Natural killer cell (primary cell): Measurements from ENCODE around the gene MAPK8. TPM values are rescaled to one million over a fixed set of nuclear protein-coding genes. Genes with fewer than 3 reads are reported as not detected.

Source experiments
- ATAC-seq, 3 donors: fragments of 150-1000 bp in 2 of 3; fragments of 200-7000 bp in 1 of 3; cut with Tn5 transposase; 1 replicate in 1 of 3; 2 replicates in 2 of 3; pipeline ENCODE4 v1.10.0; 2021; ENCODE audit warnings: mild to moderate bottlenecking in 2 of 3, moderate library complexity in 2 of 3
- DNase-seq, 2 donors: peaks; one replicate each; pipeline versions ENCODE4 v3.0.0 to v3.0.0-alpha.2; 2013 to 2021; ENCODE audit warnings: mixed read lengths in 1 of 2
- H3K27ac ChIP-seq: one replicate; pipeline ENCODE4 v1.5.1; 2013; ENCODE audit warnings: mild to moderate bottlenecking, low read length
- H3K27me3 ChIP-seq: one replicate; pipeline ENCODE4 v1.6.1; 2013; ENCODE audit warnings: low read length; ENCODE audit not compliant: control insufficient read depth, insufficient read depth
- H3K36me3 ChIP-seq: one replicate; pipeline ENCODE4 v1.6.1; 2013; ENCODE audit warnings: low read length; ENCODE audit not compliant: control insufficient read depth, insufficient read depth
- H3K4me1 ChIP-seq: one replicate; pipeline ENCODE4 v1.6.1; 2013; ENCODE audit warnings: low read length; ENCODE audit not compliant: control insufficient read depth, insufficient read depth
- H3K4me3 ChIP-seq: one replicate; pipeline ENCODE4 v1.5.1; 2013; ENCODE audit warnings: low read length
- H3K9me3 ChIP-seq: one replicate; pipeline ENCODE4 v1.6.1; 2013; ENCODE audit warnings: low read length; ENCODE audit not compliant: control insufficient read depth, insufficient read depth
- H3K27ac Mint-ChIP-seq, 2 donors: one replicate each; pipeline ENCODE4 v1.8.0; 2022; ENCODE audit warnings: mild to moderate bottlenecking in 2 of 2, mixed read lengths in 2 of 2, moderate library complexity in 1 of 2
- H3K27me3 Mint-ChIP-seq, 2 donors: one replicate each; pipeline ENCODE4 v1.8.0; 2022; ENCODE audit warnings: low read depth in 2 of 2, mixed read lengths in 2 of 2
- H3K36me3 Mint-ChIP-seq: one replicate; pipeline ENCODE4 v1.8.0; 2022; ENCODE audit warnings: mixed read lengths
- H3K4me1 Mint-ChIP-seq, 2 donors: one replicate each; pipeline ENCODE4 v1.8.0; 2022; ENCODE audit warnings: mixed read lengths in 2 of 2
- H3K4me3 Mint-ChIP-seq: one replicate; pipeline ENCODE4 v1.8.0; 2022; ENCODE audit warnings: mild to moderate bottlenecking, moderate library complexity, mixed read lengths
- H3K9me3 Mint-ChIP-seq, 2 donors: one replicate each; pipeline ENCODE4 v1.8.0; 2022; ENCODE audit warnings: mixed read lengths in 2 of 2
- CTCF ChIP-seq: fragments of 200-600 bp; IDR thresholded peaks from one replicate; pipeline ENCODE4 v1.8.0; 2022; ENCODE audit warnings: antibody characterized with exemption
- WGBS: methylation state at CpG from one replicate; pipeline ENCODE4 v1.1.7; 2013; ENCODE audit warnings: missing lambda C conversion rate; ENCODE audit not compliant: insufficient coverage; 5-methylcytosine and 5-hydroxymethylcytosine counted together
- intact Hi-C: fragments of 100-400 bp; cut with micrococcal nuclease; formaldehyde crosslinking; loops from one replicate; pipeline ENCODE4 v1.14.2; 2022
- total RNA-seq, 4 donors: library from RNA; stranded (reverse); fragments of 120-200 nt in 1 of 4; gene quantifications; one replicate each; pipeline versions ENCODE4 v1.2.3 to v1.2.4, GENCODE V29; 2013 to 2022

Gene MAPK8
- total RNA-seq, 3 donors from 2014 or later (not counting 1 experiment from before 2014, with no cell fraction given): 37.3 to 44.5 (median 40.8) TPM

- no peak overlapping the region for H3K27ac ChIP-seq
- no peak for TF ChIP-seq CTCF
- Mint-ChIP-seq H3K4me3 (no peak overlapping the region), H3K36me3 (no peaks in the 10 kb centered on the region), H3K27ac (no peak overlapping the region), H3K9me3 (no peaks in the 10 kb centered on the region), H3K27me3 (peaks cover 0 to 37% of the 10 kb centered on the region in 2 donors), H3K4me1 (no peaks in the 10 kb centered on the region)
- H3K27me3 ChIP-seq: no peaks in the 10 kb centered on the region
- DNase-seq (no peak), ATAC-seq (no peak)
- intact Hi-C loops: no loop called here
- H3K4me3 ChIP-seq: no peak overlapping the region
- no peaks in the 10 kb centered on the region for H3K4me1 ChIP-seq
- H3K36me3 ChIP-seq: no peaks in the 10 kb centered on the region
- WGBS: 84% methylated on average over 4 of the region's 4 CpGs
- H3K9me3 ChIP-seq: no peaks in the 10 kb centered on the region
Observed at GRCh38 chr10:48266528-48266927, 39.9 kb upstream of the MAPK8 start.

- H3K9me3 Mint-ChIP-seq: no peaks in the 10 kb centered on the region
Observed at GRCh38 chr10:48271047-48271730, 35.3 kb upstream of the MAPK8 start.

GRCh38 chr10:48272682-48273081 is 33.8 kb upstream of the MAPK8 start:
- H3K4me1 Mint-ChIP-seq: no peaks in the 10 kb centered on the region
- H3K4me3 ChIP-seq: no peak overlapping the region
- no peak for TF ChIP-seq CTCF

More at GRCh38 chr10:48271047-48271730, 35.3 kb upstream of the MAPK8 start:
- no peak overlapping the region for H3K4me3 Mint-ChIP-seq
- intact Hi-C loops: no loop called here
- Histone ChIP-seq H3K4me1 (no peaks in the 10 kb centered on the region), H3K36me3 (no peaks in the 10 kb centered on the region), H3K27me3 (no peaks in the 10 kb centered on the region), H3K27ac (no peak overlapping the region), H3K4me3 (no peak overlapping the region), H3K9me3 (no peaks in the 10 kb centered on the region)
- DNase-seq: no peak
- H3K36me3 Mint-ChIP-seq: no peaks in the 10 kb centered on the region
- no peaks in the 10 kb centered on the region for H3K4me1 Mint-ChIP-seq
- WGBS: 62% methylated on average over 5 of the region's 5 CpGs
- no peak for ATAC-seq
- TF ChIP-seq CTCF: no peak
- H3K27ac Mint-ChIP-seq: no peak overlapping the region
- H3K27me3 Mint-ChIP-seq: peaks cover 3 to 23% of the 10 kb centered on the region in 2 donors

GRCh38 chr10:48273741-48274140 is 32.7 kb upstream of the MAPK8 start:
- no peak overlapping the region for H3K4me3 ChIP-seq
- Mint-ChIP-seq H3K4me3 (no peak overlapping the region), H3K9me3 (no peaks in the 10 kb centered on the region), H3K36me3 (no peaks in the 10 kb centered on the region), H3K27ac (no peak overlapping the region), H3K4me1 (no peaks in the 10 kb centered on the region), H3K27me3 (peaks cover 3 to 23% of the 10 kb centered on the region in 2 donors)
- no peaks in the 10 kb centered on the region for H3K36me3 ChIP-seq
- no peaks in the 10 kb centered on the region for H3K4me1 ChIP-seq
- H3K27ac ChIP-seq: no peak overlapping the region
- ATAC-seq (no peak), DNase-seq (no peak)
- H3K9me3 ChIP-seq: no peaks in the 10 kb centered on the region
- no peaks in the 10 kb centered on the region for H3K27me3 ChIP-seq
- TF ChIP-seq CTCF: no peak
- intact Hi-C loops: no loop called here
- 79% methylated on average over 2 of the region's 2 CpGs for WGBS

More at GRCh38 chr10:48272682-48273081, 33.8 kb upstream of the MAPK8 start:
- no peak overlapping the region for H3K27ac Mint-ChIP-seq
- intact Hi-C loops: no loop called here
- no peak overlapping the region for H3K27ac ChIP-seq
- H3K27me3 ChIP-seq: no peaks in the 10 kb centered on the region
- no peaks in the 10 kb centered on the region for H3K36me3 Mint-ChIP-seq
- DNase-seq (no peak), ATAC-seq (no peak)
- no peaks in the 10 kb centered on the region for H3K9me3 ChIP-seq
- H3K4me3 Mint-ChIP-seq: no peak overlapping the region
- WGBS: no CpG with 5 or more reads among the region's 2 CpGs
- peaks cover 3 to 13% of the 10 kb centered on the region in 2 donors for H3K27me3 Mint-ChIP-seq
- no peaks in the 10 kb centered on the region for H3K9me3 Mint-ChIP-seq
- no peaks in the 10 kb centered on the region for H3K36me3 ChIP-seq
- no peaks in the 10 kb centered on the region for H3K4me1 ChIP-seq
